ENCODE measurements around the gene GALK2.
"Not testable (repeated sequence)": the region's sequence is repeated elsewhere in the genome, so short reads cannot be mapped to it uniquely, and the experiment has no call there.

The GALK2 gene

DNA sequence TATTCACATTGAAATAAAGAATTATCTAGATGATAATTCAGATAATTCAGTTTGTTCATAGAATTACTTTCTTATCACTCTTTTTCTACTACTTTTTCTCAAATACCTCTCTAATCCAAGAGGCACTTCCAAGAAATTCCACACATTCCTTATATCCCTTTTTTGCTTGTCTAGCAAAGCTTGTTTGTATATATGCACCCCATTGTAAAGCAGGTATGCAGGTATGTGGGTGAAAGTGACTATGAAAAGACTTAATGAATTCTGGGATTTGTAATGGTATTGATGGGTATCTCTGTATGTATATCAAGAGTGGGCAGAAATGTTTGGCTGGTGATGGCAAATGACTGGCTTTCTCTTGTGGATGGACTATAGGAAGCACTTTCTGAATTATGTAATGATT is 158.9 kb downstream of the GALK2 start:
- DNase-seq (ENCODE audit: low spot score) (no peak), FAIRE-seq (no peak)

DNA sequence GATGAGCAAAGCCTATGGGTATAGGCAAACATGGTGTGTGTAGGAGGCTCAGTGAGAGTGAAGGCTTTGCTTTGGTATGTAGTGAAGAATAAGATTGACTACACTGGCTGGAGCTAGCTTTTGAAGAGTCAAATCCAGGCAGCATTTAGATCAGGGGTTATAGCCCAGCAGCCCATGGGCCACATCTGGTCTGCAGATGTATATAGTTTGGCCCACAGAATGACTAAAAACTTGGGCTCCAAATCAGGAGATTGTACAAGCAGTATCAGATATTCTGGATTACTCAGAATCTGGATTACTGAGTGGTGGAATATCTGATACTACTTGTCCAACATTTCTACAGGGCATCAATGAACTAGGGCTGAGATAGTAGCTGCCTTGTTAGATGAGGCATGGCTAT is 160.1 kb downstream of the GALK2 start:
- FAIRE-seq (no peak), DNase-seq (ENCODE audit: low spot score) (no peak)

DNA sequence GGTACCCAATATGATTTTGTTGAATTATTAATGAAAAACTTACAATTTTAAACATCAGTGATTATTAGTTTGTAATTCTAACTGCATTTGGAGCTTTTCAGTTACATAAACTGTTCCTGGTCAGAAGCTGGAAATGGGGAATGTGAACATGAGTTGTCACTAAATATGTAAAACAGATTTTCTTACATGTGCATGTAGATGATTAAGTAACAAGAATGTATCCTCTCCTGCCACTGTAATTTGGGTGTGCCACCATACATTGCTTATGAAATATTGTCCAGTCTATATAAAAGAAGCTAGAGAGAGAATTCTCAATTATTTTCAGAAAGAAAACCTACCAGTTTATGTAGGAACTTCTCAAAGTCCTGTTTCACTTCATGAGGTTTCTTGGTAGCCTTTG is 161.4 kb downstream of the GALK2 start:
- no peak for FAIRE-seq
- no peak for DNase-seq (ENCODE audit: low spot score)

GRCh38 chr15:49331951-49332350 is 161.9 kb downstream of the GALK2 start:
- FAIRE-seq: no peak
- DNase-seq (ENCODE audit: low spot score): no peak

GRCh38 chr15:49339656-49340055 is 169.6 kb downstream of the GALK2 start:
- DNase-seq (ENCODE audit: low spot score) (no peak), FAIRE-seq (no peak)

- FAIRE-seq (no peak), DNase-seq (ENCODE audit: low spot score) (no peak)
Observed at GRCh38 chr15:49343546-49343945, 173.5 kb downstream of the GALK2 start.

DNA sequence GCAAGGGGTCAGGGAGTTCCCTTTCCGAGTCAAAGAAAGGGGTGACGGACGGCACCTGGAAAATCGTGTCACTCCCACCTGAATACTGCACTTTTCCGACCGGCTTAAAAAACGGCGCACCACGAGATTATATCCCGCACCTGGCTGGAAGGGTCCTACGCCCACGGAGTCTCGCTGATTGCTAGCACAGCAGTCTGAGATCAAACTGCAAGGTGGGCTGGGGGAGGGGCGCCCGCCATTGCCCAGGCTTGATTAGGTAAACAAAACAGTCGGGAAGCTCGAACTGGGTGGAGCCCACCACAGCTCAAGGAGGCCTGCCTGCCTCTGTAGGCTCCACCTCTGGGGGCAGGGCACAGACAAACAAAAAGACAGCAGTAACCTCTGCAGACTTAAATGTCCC is 184.4 kb downstream of the GALK2 start:
- DNase-seq (ENCODE audit: low spot score); FAIRE-seq: not testable (repeated sequence)

- DNase-seq (ENCODE audit: low spot score) (no peak), FAIRE-seq (no peak)
Observed at GRCh38 chr15:49361370-49361769, 191.3 kb downstream of the GALK2 start.

DNA sequence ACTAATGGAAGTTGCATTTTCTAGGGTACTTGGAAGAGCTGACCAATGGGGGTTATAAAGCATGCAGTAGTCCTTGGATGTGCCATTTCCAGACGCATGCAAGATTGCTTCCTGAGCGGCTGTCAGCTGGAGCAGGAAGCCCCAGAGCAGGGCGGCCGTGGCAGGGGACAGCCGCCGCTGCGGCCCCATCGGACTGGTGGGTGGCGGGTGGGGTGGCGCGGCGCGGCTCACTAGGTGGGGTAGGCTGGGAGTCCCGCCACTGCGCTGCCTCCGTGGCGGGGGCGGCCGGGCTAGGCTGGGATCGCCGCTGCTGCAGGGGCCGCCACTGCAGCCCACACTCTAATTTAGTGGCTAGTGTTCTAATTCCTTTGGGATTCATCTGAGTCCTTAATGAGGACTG is 196.4 kb downstream of the GALK2 start:
- DNase-seq (ENCODE audit: low spot score) (no peak), FAIRE-seq (no peak)

DNA sequence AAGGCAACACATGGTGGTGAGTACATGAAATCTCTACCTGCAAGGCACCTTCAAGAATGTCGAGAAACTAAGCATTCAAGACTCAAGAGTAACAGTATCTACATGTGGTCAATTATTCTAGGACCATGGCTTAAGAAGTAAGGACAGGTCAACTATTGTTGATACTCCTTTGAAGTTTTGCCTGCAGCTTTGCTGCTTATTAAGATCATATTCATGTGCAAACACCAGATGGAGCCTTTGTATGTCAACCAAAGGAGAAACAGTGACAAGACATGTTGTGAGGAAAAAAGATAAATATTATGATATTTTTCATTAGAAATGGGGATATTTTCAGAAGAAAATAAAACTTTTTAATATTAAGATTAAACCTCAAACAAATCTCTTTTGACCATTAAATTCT is 200.7 kb downstream of the GALK2 start:
- no peak for DNase-seq (ENCODE audit: low spot score)

GRCh38 chr15:49372366-49372765 is 202.3 kb downstream of the GALK2 start:
- FAIRE-seq (no peak), DNase-seq (ENCODE audit: low spot score) (no peak)

More for the DNA sequence above, 200.7 kb downstream of the GALK2 start:
- FAIRE-seq: no peak

GRCh38 chr15:49379996-49380395 is 209.9 kb downstream of the GALK2 start:
- no peak for FAIRE-seq
- DNase-seq (ENCODE audit: low spot score): no peak

DNA sequence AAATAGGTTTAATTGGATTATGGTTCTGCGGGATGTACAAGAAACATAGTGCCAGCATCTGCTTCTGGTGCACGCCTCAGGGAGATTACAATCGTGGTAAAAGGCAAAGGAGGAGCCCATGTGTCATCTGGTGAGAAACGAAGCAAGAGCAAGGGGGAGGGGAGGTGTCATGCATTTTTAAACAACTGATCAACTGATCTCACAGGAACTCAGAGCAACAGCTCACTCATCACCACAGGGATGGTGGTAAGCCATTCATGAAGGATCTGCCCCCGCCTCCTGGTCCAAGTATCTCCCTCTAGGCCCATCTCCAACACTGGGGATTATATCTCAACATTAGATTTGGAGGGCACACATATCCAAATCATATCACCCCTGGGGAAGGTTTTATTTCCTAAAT is 210.9 kb downstream of the GALK2 start:
- DNase-seq (ENCODE audit: low spot score): no peak

More for the DNA sequence above, 210.9 kb downstream of the GALK2 start:
- no peak for FAIRE-seq

Measured in urothelium cell line (cell line).